H9 (cell line): Measurements from ENCODE around the gene CDH15. TPM values are rescaled to one million over a fixed set of nuclear protein-coding genes. Genes with fewer than 3 reads are reported as not detected.

ENCODE experiments used
- DNase-seq: peaks from one replicate; pipeline ENCODE4 v3.0.0-alpha.2; 2017
- H2AFZ ChIP-seq: one replicate; pipeline ENCODE4 v1.6.1; 2013; ENCODE audit warnings: mild to moderate bottlenecking, low read length, control low read depth, moderate library complexity
- H2AK5ac ChIP-seq: 2 replicates; pipeline ENCODE4 v1.6.1; 2013; ENCODE audit warnings: low read length, control low read depth, mixed read lengths; ENCODE audit not compliant: insufficient read length
- H2BK120ac ChIP-seq: one replicate; pipeline ENCODE4 v1.6.1; 2013; ENCODE audit warnings: low read depth, mild to moderate bottlenecking, low read length, control low read depth, inconsistent platforms; ENCODE audit not compliant: poor library complexity, severe bottlenecking
- H2BK12ac ChIP-seq: 2 replicates; pipeline ENCODE4 v1.6.1; 2013; ENCODE audit warnings: low read length, control low read depth, mixed read lengths, low read depth; ENCODE audit not compliant: insufficient read length
- H2BK15ac ChIP-seq: 2 replicates; pipeline ENCODE4 v1.6.1; 2013; ENCODE audit warnings: low read depth, low read length, control low read depth
- H2BK20ac ChIP-seq: one replicate; pipeline ENCODE4 v1.6.1; 2013; ENCODE audit warnings: low read depth, mild to moderate bottlenecking, low read length, control low read depth, inconsistent platforms; ENCODE audit not compliant: poor library complexity, severe bottlenecking
- H2BK5ac ChIP-seq: 2 replicates; pipeline ENCODE4 v1.6.1; 2013; ENCODE audit warnings: low read length, control low read depth, mixed read lengths; ENCODE audit not compliant: insufficient read length
- H3K14ac ChIP-seq: 2 replicates; pipeline ENCODE4 v1.6.1; 2013; ENCODE audit warnings: low read length, control low read depth; ENCODE audit not compliant: insufficient read depth
- H3K18ac ChIP-seq: 2 replicates; pipeline ENCODE4 v1.6.1; 2013; ENCODE audit warnings: low read depth, mild to moderate bottlenecking, mixed read lengths, low read length, control low read depth; ENCODE audit not compliant: insufficient read length
- H3K23ac ChIP-seq: 2 replicates; pipeline ENCODE4 v1.6.1; 2013; ENCODE audit warnings: low read length, control low read depth, mixed read lengths, low read depth; ENCODE audit not compliant: insufficient read length
- H3K23me2 ChIP-seq: 2 replicates; pipeline ENCODE4 v1.6.1; 2013; ENCODE audit warnings: low read depth, mild to moderate bottlenecking, mixed read lengths, low read length, control low read depth; ENCODE audit not compliant: insufficient read length, poor library complexity, severe bottlenecking
- H3K27ac ChIP-seq: 2 replicates; pipeline ENCODE4 v1.5.1; 2013; ENCODE audit warnings: low read length, control low read depth, mixed read lengths, low read depth; ENCODE audit not compliant: insufficient read length
- H3K27me3 ChIP-seq: 2 replicates; pipeline ENCODE4 v1.6.1; 2013; ENCODE audit warnings: low read length, control low read depth, inconsistent platforms; ENCODE audit not compliant: insufficient read depth
- H3K4ac ChIP-seq: 2 replicates; pipeline ENCODE4 v1.6.1; 2013; ENCODE audit warnings: low read depth, mild to moderate bottlenecking, control low read depth, inconsistent platforms, low read length, moderate library complexity
- H3K4me1 ChIP-seq: 2 replicates; pipeline ENCODE4 v1.6.1; 2013; ENCODE audit warnings: low read length, control low read depth, inconsistent platforms; ENCODE audit not compliant: insufficient read depth
- H3K4me2 ChIP-seq: 2 replicates; pipeline ENCODE4 v1.6.1; 2013; ENCODE audit warnings: low read length, control low read depth, mixed read lengths; ENCODE audit not compliant: insufficient read length, insufficient read depth
- H3K56ac ChIP-seq: 2 replicates; pipeline ENCODE4 v1.6.1; 2013; ENCODE audit warnings: low read depth, mild to moderate bottlenecking, mixed read lengths, low read length, control low read depth; ENCODE audit not compliant: insufficient read length
- H3K79me1 ChIP-seq: 2 replicates; pipeline ENCODE4 v1.6.1; 2013; ENCODE audit warnings: low read depth, mild to moderate bottlenecking, moderate library complexity, low read length, control low read depth, inconsistent platforms; ENCODE audit not compliant: insufficient read depth, poor library complexity, severe bottlenecking
- H3K79me2 ChIP-seq: 2 replicates; pipeline ENCODE4 v1.6.1; 2013; ENCODE audit warnings: low read length, control low read depth, inconsistent platforms; ENCODE audit not compliant: insufficient read depth
- H3K9ac ChIP-seq: 2 replicates; pipeline ENCODE4 v1.6.1; 2013; ENCODE audit warnings: low read length, control low read depth, mixed read lengths; ENCODE audit not compliant: insufficient read length; ENCODE audit errors: extremely low read depth
- H3K9me3 ChIP-seq: one replicate; pipeline ENCODE4 v1.6.1; 2013; ENCODE audit warnings: low read depth, low read length, inconsistent platforms; ENCODE audit not compliant: control insufficient read depth
- H3T11ph ChIP-seq: one replicate; pipeline ENCODE4 v1.6.1; 2013; ENCODE audit warnings: mild to moderate bottlenecking, low read length, control low read depth, inconsistent platforms
- H4K20me1 ChIP-seq: one replicate; pipeline ENCODE4 v1.6.1; 2013; ENCODE audit not compliant: control insufficient read depth, insufficient read length, insufficient read depth
- H4K5ac ChIP-seq: 2 replicates; pipeline ENCODE4 v1.6.1; 2013; ENCODE audit warnings: low read depth, mild to moderate bottlenecking, mixed read lengths, low read length, control low read depth; ENCODE audit not compliant: insufficient read length
- H4K8ac ChIP-seq: replicated peaks from 2 replicates; pipeline ENCODE4 v1.6.1; 2013; ENCODE audit warnings: low read length, control low read depth, mixed read lengths, low read depth; ENCODE audit not compliant: insufficient read length
- H4K91ac ChIP-seq: 2 replicates; pipeline ENCODE4 v1.6.1; 2013; ENCODE audit warnings: low read depth, mild to moderate bottlenecking, moderate library complexity, mixed read lengths, low read length, control low read depth; ENCODE audit not compliant: insufficient read length
- H3K27ac Mint-ChIP-seq, 3 experiments: 2 replicates in 2 of 3; 3 replicates in 1 of 3; pipeline ENCODE4 v1.8.0; 2020 to 2021; ENCODE audit warnings: mixed read lengths in 3 of 3, mild to moderate bottlenecking in 1 of 3, moderate library complexity in 1 of 3
- H3K27me3 Mint-ChIP-seq: 2 replicates; pipeline ENCODE4 v1.8.0; 2021; ENCODE audit warnings: low read depth, mild to moderate bottlenecking, moderate library complexity, mixed read lengths
- H3K36me3 Mint-ChIP-seq, 3 experiments: 2 replicates in 2 of 3; 3 replicates in 1 of 3; pipeline ENCODE4 v1.8.0; 2020 to 2021; ENCODE audit warnings: low read depth in 3 of 3, mixed read lengths in 3 of 3; ENCODE audit not compliant: insufficient read depth in 1 of 3
- H3K4me1 Mint-ChIP-seq, 2 experiments: 2 replicates each; pipeline ENCODE4 v1.8.0; 2020; ENCODE audit warnings: mixed read lengths in 2 of 2
- H3K4me3 Mint-ChIP-seq, 2 experiments: 2 replicates in 1 of 2; 3 replicates in 1 of 2; pipeline ENCODE4 v1.8.0; 2020 to 2021; ENCODE audit warnings: mild to moderate bottlenecking in 2 of 2, mixed read lengths in 2 of 2, moderate library complexity in 1 of 2
- H3K9me3 Mint-ChIP-seq, 2 experiments: 2 replicates in 1 of 2; 3 replicates in 1 of 2; pipeline ENCODE4 v1.8.0; 2020; ENCODE audit warnings: mild to moderate bottlenecking in 2 of 2, mixed read lengths in 2 of 2, moderate library complexity in 1 of 2
- CTCF ChIP-seq: fragments of 200-600 bp; sonication (generic); conservative IDR thresholded peaks from 3 replicates; pipeline ENCODE4 v1.8.0; 2021; ENCODE audit warnings: antibody characterized with exemption, mild to moderate bottlenecking
- WGBS: extraction: QIAGEN DNeasy Blood & Tissue Kit; methylation state at CpG from one replicate; pipeline ENCODE4 v1.1.7; 2013; ENCODE audit warnings: missing lambda C conversion rate, low lambda C conversion rate, mixed read lengths; ENCODE audit not compliant: insufficient read length; ENCODE audit errors: extremely low coverage; 5-methylcytosine and 5-hydroxymethylcytosine counted together
- total RNA-seq: library from RNA; stranded (reverse); gene quantifications from 2 replicates; pipeline ENCODE4 v1.2.1, GENCODE V29; 2021

CDH15 gene
- total RNA-seq, 1 experiment from 2014 or later, result 0.28 TPM

- Histone ChIP-seq H3K79me1 (no peaks in the 10 kb centered on the region), H3K4me1 (no peaks in the 10 kb centered on the region), H4K8ac (no peak overlapping the region), H3K27ac (no peak overlapping the region), H3K4ac (no peak overlapping the region), H2BK12ac (no peak overlapping the region), H2BK15ac (no peak overlapping the region), H4K5ac (no peak overlapping the region), H3K23ac (no peak overlapping the region), H3K79me2 (no peaks in the 10 kb centered on the region), H2AK5ac (no peak overlapping the region), H4K91ac (no peak overlapping the region), H3K14ac (no peak overlapping the region), H2BK120ac (no peak overlapping the region), H3T11ph (no peak overlapping the region), H3K56ac (no peak overlapping the region), H2AFZ (no peak overlapping the region), H3K9ac (no peak overlapping the region), H2BK5ac (no peak overlapping the region), H3K23me2 (no peaks in the 10 kb centered on the region), H2BK20ac (no peak overlapping the region), H3K18ac (no peak overlapping the region), H3K27me3 (no peaks in the 10 kb centered on the region), H3K9me3 (no peaks in the 10 kb centered on the region), H3K4me2 (no peak overlapping the region), H4K20me1 (no peaks in the 10 kb centered on the region)
- TF ChIP-seq CTCF, result no peak
- Mint-ChIP-seq H3K9me3 (peaks cover 0 to 6% of the 10 kb centered on the region in 2 experiments; a peak in 1 of 5 replicates), H3K27ac (peak overlapping the region in 1 of 3 experiments; percentile 39; a peak in 1 of 7 replicates), H3K27me3 (no peaks in the 10 kb centered on the region; the same call in 1 of the 2 replicates), H3K36me3 (peaks cover 12 to 36% (median 33%) of the 10 kb centered on the region in 3 experiments), H3K4me1 (peaks cover 3 to 6% of the 10 kb centered on the region in 2 experiments; a peak in 3 of 4 replicates), H3K4me3 (no peak overlapping the region)
- WGBS, result no CpG with 5 or more reads among the region's 20 CpGs
- no peak for DNase-seq
Measured at GRCh38 chr16:89134269-89134668, 37.3 kb upstream of the CDH15 start.
